ENCODE data around the gene PTX4.

Gene PTX4

GRCh38 chr16:1523581-1524245 is 35.0 kb upstream of the PTX4 start:
- DNase-seq, result no peak

GRCh38 chr16:1520461-1520860 is 31.7 kb upstream of the PTX4 start:
- no peak for DNase-seq

GRCh38 chr16:1519831-1520230 is 31.1 kb upstream of the PTX4 start:
- no peak for DNase-seq

GRCh38 chr16:1518626-1519135 is 29.9 kb upstream of the PTX4 start:
- DNase-seq, result no peak

- no peak for DNase-seq
These were observed 25.8 kb upstream of the PTX4 start for GRCh38 chr16:1514507-1514906.

GRCh38 chr16:1512774-1513173 is 24.0 kb upstream of the PTX4 start:
- DNase-seq, result no peak

GRCh38 chr16:1511662-1512569 is 23.2 kb upstream of the PTX4 start:
- no peak for DNase-seq

- no peak for DNase-seq
These were observed 22.2 kb upstream of the PTX4 start for GRCh38 chr16:1510941-1511351.

GRCh38 chr16:1510272-1510671 is 21.5 kb upstream of the PTX4 start:
- DNase-seq, result no peak

GRCh38 chr16:1509307-1510221 is 20.8 kb upstream of the PTX4 start:
- DNase-seq, result no peak

GRCh38 chr16:1508494-1509187 is 19.9 kb upstream of the PTX4 start:
- no peak for DNase-seq

GRCh38 chr16:1506494-1507213 is 17.9 kb upstream of the PTX4 start:
- DNase-seq, result no peak

- DNase-seq, result no peak
These were observed 17.2 kb upstream of the PTX4 start for GRCh38 chr16:1505912-1506311.

- DNase-seq, result no peak
These were observed 16.5 kb upstream of the PTX4 start for GRCh38 chr16:1505073-1505844.

- DNase-seq, result no peak
These were observed 14.6 kb upstream of the PTX4 start for GRCh38 chr16:1503110-1503955.

- DNase-seq, result no peak
These were observed 13.6 kb upstream of the PTX4 start for GRCh38 chr16:1502092-1503004.

- no peak for DNase-seq
These were observed 12.9 kb upstream of the PTX4 start for GRCh38 chr16:1501630-1502029.

- DNase-seq, result no peak
These were observed 11.9 kb upstream of the PTX4 start for GRCh38 chr16:1500465-1501150.
